Kidney (tissue), 14 donors: Measurements from ENCODE around the gene CD46. TPM values are rescaled to one million over a fixed set of nuclear protein-coding genes. Genes with fewer than 3 reads are reported as not detected.
A peak's percentile ranks its signal among the peaks of the same experiment; 100 is the strongest.

Experiments
- DNase-seq, 5 donors: peaks; one replicate each; pipeline ENCODE4 v3.0.0-alpha.2; 2013 to 2020
- FAIRE-seq: peaks from 2 replicates; lab custom pipeline; 2012; peaks lifted over from hg19 to GRCh38; lab: Jason Lieb, UNC
- H3K27ac ChIP-seq, 2 donors: one replicate each; pipeline ENCODE4 v1.7.0; 2013; ENCODE audit warnings: low read depth in 2 of 2, low read length in 2 of 2, inconsistent platforms in 1 of 2
- H3K27me3 ChIP-seq: one replicate; pipeline ENCODE4 v1.7.1; 2013; ENCODE audit warnings: low read length, inconsistent platforms; ENCODE audit not compliant: control insufficient read depth, insufficient read depth
- H3K36me3 ChIP-seq, 3 donors: one replicate each; pipeline versions ENCODE4 v1.7.0 to v1.7.1; 2013; ENCODE audit warnings: low read length in 3 of 3, control low read depth in 1 of 3, inconsistent platforms in 1 of 3; ENCODE audit not compliant: insufficient read depth in 3 of 3, control insufficient read depth in 2 of 3
- H3K4me1 ChIP-seq, 3 donors: one replicate each; pipeline versions ENCODE4 v1.7.0 to v1.7.1; 2013; ENCODE audit warnings: low read length in 3 of 3, inconsistent platforms in 1 of 3, low read depth in 1 of 3; ENCODE audit not compliant: control insufficient read depth in 2 of 3, insufficient read depth in 2 of 3
- H3K4me3 ChIP-seq, 3 donors: one replicate each; pipeline versions ENCODE4 v1.7.0 to v1.8.1; 2013; ENCODE audit warnings: low read length in 3 of 3, control low read depth in 1 of 3, inconsistent platforms in 1 of 3
- H3K9ac ChIP-seq, 3 donors: one replicate each; pipeline versions ENCODE4 v1.7.0 to v1.7.1; 2013; ENCODE audit warnings: low read length in 3 of 3, control low read depth in 1 of 3, inconsistent platforms in 1 of 3
- H3K9me3 ChIP-seq, 3 donors: one replicate each; pipeline versions ENCODE4 v1.7.0 to v1.7.1; 2013; ENCODE audit warnings: low read length in 3 of 3, control low read depth in 1 of 3, inconsistent platforms in 1 of 3; ENCODE audit not compliant: control insufficient read depth in 2 of 3, insufficient read depth in 1 of 3
- intact Hi-C: fragments of 100-400 bp; cut with DNase I; formaldehyde crosslinking; loops from one replicate; pipeline ENCODE4 v1.11.1; 2022
- polyA plus RNA-seq: library from polyadenylated mRNA; stranded (reverse); fragments of 350-450 nt; fragmentation: Illumina TruSeq; extraction: RNeasy Lipid Tissue Mini Kit (QIAGEN cat#74804); gene quantifications from one replicate; pipeline ENCODE4 v1.2.3, GENCODE V29; 2014; ENCODE audit warnings: low read depth, low replicate concordance; ENCODE audit not compliant: insufficient read depth
- total RNA-seq: library from RNA; stranded (reverse); fragmentation: NEBNext Ultra II Directional; extraction: Animal tissue kit (Norgen Biotek cat#: 25700); gene quantifications from one replicate; pipeline ENCODE4 v1.2.1, GENCODE V29; 2021
- TF ChIP-seq, protein P1 (sequence below): IDR thresholded peaks from 3 replicates; pipeline ENCODE4 v1.5.1; 2012; ENCODE audit warnings: mild to moderate bottlenecking, moderate library complexity, borderline replicate concordance; ENCODE audit not compliant: insufficient read depth; ENCODE audit errors: extremely low read depth
- donor health status: control.
- donor health status: control.
- donor health status: control.
- donor health status: control.
- donor health status: control.
- donor health status: DM: yes; HTN: yes; CAD: no.
- donor health status: Normal renal cell carcinoma (clear cell type).

CD46 gene
- total and polyA plus RNA-seq, 2 donors from 2014 or later, result 119 to 269 TPM

DNA sequence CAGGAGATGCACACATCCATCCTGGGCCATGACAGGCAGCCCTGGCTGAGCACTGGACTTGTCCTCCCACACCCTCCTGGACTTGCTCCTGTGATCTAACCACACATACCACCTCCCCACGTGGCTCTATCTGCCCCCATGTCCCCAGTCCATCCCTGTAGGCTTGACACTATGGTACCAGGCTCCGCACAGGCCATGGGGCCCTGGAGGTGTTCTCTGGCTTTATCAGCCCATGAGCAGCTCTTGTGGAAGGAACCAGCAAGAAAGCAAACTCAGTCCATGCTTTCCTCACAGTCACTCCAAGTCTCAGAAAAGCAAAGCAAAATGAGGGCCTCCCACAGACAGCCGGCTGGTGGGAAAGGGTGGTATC is 61.6 kb downstream of the CD46 start:
- DNase-seq, result peak in 2 of 5 donors; percentile 14 to 57
- H3K9ac ChIP-seq, result peak overlapping the region in 1 of 3 donors; percentile 31
- no peak for FAIRE-seq
- TF ChIP-seq, protein P1, sequence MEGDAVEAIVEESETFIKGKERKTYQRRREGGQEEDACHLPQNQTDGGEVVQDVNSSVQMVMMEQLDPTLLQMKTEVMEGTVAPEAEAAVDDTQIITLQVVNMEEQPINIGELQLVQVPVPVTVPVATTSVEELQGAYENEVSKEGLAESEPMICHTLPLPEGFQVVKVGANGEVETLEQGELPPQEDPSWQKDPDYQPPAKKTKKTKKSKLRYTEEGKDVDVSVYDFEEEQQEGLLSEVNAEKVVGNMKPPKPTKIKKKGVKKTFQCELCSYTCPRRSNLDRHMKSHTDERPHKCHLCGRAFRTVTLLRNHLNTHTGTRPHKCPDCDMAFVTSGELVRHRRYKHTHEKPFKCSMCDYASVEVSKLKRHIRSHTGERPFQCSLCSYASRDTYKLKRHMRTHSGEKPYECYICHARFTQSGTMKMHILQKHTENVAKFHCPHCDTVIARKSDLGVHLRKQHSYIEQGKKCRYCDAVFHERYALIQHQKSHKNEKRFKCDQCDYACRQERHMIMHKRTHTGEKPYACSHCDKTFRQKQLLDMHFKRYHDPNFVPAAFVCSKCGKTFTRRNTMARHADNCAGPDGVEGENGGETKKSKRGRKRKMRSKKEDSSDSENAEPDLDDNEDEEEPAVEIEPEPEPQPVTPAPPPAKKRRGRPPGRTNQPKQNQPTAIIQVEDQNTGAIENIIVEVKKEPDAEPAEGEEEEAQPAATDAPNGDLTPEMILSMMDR, result no peak
- H3K4me1 ChIP-seq, result peaks cover 0 to 87% (median 68%) of the 10 kb centered on the region in 3 donors
- H3K27me3 ChIP-seq, result no peaks in the 10 kb centered on the region
- peak overlapping the region in 1 of 3 donors; percentile 21 for H3K4me3 ChIP-seq
- intact Hi-C loops, result no loop called here
- H3K9me3 ChIP-seq, result no peaks in the 10 kb centered on the region
- H3K36me3 ChIP-seq, result peaks cover 0 to 90% (median 73%) of the 10 kb centered on the region in 3 donors
- H3K27ac ChIP-seq, result peak overlapping the region; percentile 68 to 82

DNA sequence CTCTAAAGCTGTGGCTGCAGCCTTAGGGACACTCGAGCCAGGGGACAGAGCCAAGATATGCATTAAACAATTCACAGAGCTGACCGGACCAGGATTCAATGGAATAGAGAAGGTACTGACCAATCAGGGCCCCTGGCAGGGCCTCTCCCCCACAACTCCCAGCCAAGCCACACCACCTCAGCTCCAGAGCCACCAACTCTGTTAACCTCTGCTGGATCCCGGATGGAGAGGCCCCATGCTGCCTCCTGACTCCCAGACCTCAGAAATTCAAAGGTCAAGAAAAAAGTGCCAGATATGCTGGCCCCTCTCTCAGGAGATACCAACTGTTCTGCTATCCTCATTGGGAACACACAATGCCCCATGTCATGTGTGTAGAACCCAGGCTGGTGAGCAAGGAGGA is 62.1 kb downstream of the CD46 start:
- DNase-seq (peak in 2 of 5 donors; percentile 10 to 45), FAIRE-seq (no peak)
- Histone ChIP-seq H3K9me3 (no peaks in the 10 kb centered on the region), H3K27ac (peak overlapping the region; percentile 68 to 82), H3K36me3 (peaks cover 0 to 90% (median 72%) of the 10 kb centered on the region in 3 donors), H3K4me1 (peaks cover 0 to 87% (median 63%) of the 10 kb centered on the region in 3 donors), H3K9ac (no peak overlapping the region), H3K4me3 (peak overlapping the region in 1 of 3 donors; percentile 21), H3K27me3 (no peaks in the 10 kb centered on the region)
- TF ChIP-seq, protein P1, result no peak
- intact Hi-C loops, result no loop called here

DNA sequence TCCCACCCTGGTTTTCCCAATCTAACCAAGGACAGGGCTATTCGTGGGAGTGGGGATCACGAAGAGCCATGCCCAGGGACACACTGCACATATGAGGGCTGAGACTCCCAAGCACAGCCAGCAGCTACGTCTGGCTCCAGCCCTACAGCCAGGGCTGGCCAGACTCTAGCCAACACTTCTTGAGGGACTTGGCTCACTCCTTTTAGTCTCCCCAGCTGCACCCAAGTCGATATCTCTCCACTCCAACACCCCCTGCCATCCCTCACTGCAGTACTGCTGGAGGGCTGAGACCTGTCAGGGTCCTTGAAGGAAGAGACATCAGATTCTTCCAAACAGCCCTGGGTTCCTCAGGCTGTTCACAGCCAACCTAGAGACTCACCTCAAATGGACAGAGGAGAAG is 62.6 kb downstream of the CD46 start:
- Histone ChIP-seq H3K4me3 (peak overlapping the region in 1 of 3 donors; percentile 21), H3K9ac (no peak overlapping the region)
- intact Hi-C loops, result no loop called here

More for the DNA sequence above, 62.6 kb downstream of the CD46 start:
- Histone ChIP-seq H3K9me3 (no peaks in the 10 kb centered on the region), H3K27me3 (no peaks in the 10 kb centered on the region), H3K27ac (peak overlapping the region in 1 of 2 donors; percentile 82), H3K36me3 (peaks cover 0 to 90% (median 67%) of the 10 kb centered on the region in 3 donors), H3K4me1 (peaks cover 0 to 87% (median 63%) of the 10 kb centered on the region in 3 donors)
- TF ChIP-seq, protein P1, result no peak
- DNase-seq (peak in 2 of 5 donors; percentile 13 to 49), FAIRE-seq (no peak)
